Endothelial cell of umbilical vein (primary cell): ENCODE measurements around the gene CLEC16A. TPM values are rescaled to one million over a fixed set of nuclear protein-coding genes. Genes with fewer than 3 reads are reported as not detected.
"Not testable (repeated sequence)": the region's sequence is repeated elsewhere in the genome, so short reads cannot be mapped to it uniquely, and the experiment has no call there.

Experiments used
- BruUV-seq: library from RNA; stranded (reverse); fragments of 400-500 nt; replicated peaks from 2 replicates; lab custom pipeline; 2021; lab: Mats Ljungman, UMichigan
- CTCF ChIA-PET: fragments of 300-600, 350-600 bp; sonication (Branson Sonifier 250); formaldehyde crosslinking; loops from one replicate; lab custom pipeline; 2021; ENCODE audit warnings: antibody characterized with exemption, inconsistent platforms; lab: Charles Lee
- POLR2A ChIA-PET: fragments of 300-600, 350-600 bp; sonication (Branson Sonifier 250); formaldehyde crosslinking; loops from one replicate; lab custom pipeline; 2021; ENCODE audit warnings: antibody characterized with exemption, inconsistent platforms; lab: Charles Lee
- DNase-seq: peaks from one replicate; pipeline ENCODE4 v3.0.0-alpha.2; 2011; ENCODE audit warnings: low read depth, low spot score
- FAIRE-seq: peaks from 2 replicates; lab custom pipeline; 2011; peaks lifted over from hg19 to GRCh38; lab: Jason Lieb, UNC
- H2AFZ ChIP-seq: 2 replicates; pipeline ENCODE4 v1.6.0; 2012; ENCODE audit warnings: low read depth, low read length, control low read depth, inconsistent platforms
- H3K27ac ChIP-seq: 2 replicates; pipeline ENCODE4 v1.5.1; 2011; ENCODE audit warnings: low read depth, mild to moderate bottlenecking, control low read depth, low read length, moderate library complexity; ENCODE audit not compliant: insufficient read depth
- H3K27me3 ChIP-seq, 2 experiments: 2 replicates each; pipeline versions ENCODE4 v1.6.0 to v1.6.1; 2011; ENCODE audit warnings: low read length in 2 of 2, mixed read lengths in 1 of 2; ENCODE audit not compliant: control insufficient read depth in 2 of 2, insufficient read depth in 2 of 2
- H3K36me3 ChIP-seq, 2 experiments: 2 replicates in 1 of 2; 3 replicates in 1 of 2; pipeline ENCODE4 v1.5.1; 2011; ENCODE audit warnings: low read length in 2 of 2, mild to moderate bottlenecking in 1 of 2, moderate library complexity in 1 of 2; ENCODE audit not compliant: control insufficient read depth in 2 of 2, insufficient read depth in 2 of 2; ENCODE audit errors: extremely low read depth in 1 of 2
- H3K4me1 ChIP-seq: 3 replicates; pipeline ENCODE4 v1.5.1; 2011; ENCODE audit warnings: mild to moderate bottlenecking, low read length; ENCODE audit not compliant: control insufficient read depth, insufficient read depth; ENCODE audit errors: extremely low read depth
- H3K4me2 ChIP-seq: 2 replicates; pipeline ENCODE4 v1.6.1; 2011; ENCODE audit warnings: low read length, control low read depth, mixed read lengths; ENCODE audit not compliant: insufficient read depth
- H3K4me3 ChIP-seq, 3 experiments: fragments of 200-600 bp in 1 of 3; sonication (generic), shearing (Covaris generic) in 1 of 3; replicated peaks in 1 of 3; 2 replicates each; pipeline ENCODE4 v1.5.1; 2011 to 2016; ENCODE audit warnings: control low read depth in 3 of 3, low read length in 3 of 3, mild to moderate bottlenecking in 2 of 3, inconsistent platforms in 1 of 3, low read depth in 1 of 3, moderate library complexity in 1 of 3; ENCODE audit not compliant: insufficient read depth in 1 of 3
- H3K79me2 ChIP-seq: 2 replicates; pipeline ENCODE4 v1.6.0; 2012; ENCODE audit warnings: low read length, inconsistent platforms; ENCODE audit not compliant: control insufficient read depth, insufficient read depth
- H3K9ac ChIP-seq: replicated peaks from 2 replicates; pipeline ENCODE3; 2011; ENCODE audit warnings: low read length, control low read depth; ENCODE audit not compliant: insufficient read depth; ENCODE audit errors: extremely low read depth
- H3K9me1 ChIP-seq: replicated peaks from 3 replicates; pipeline ENCODE4 v1.6.0; 2011; ENCODE audit warnings: mild to moderate bottlenecking, low read length; ENCODE audit not compliant: control insufficient read depth, insufficient read depth; ENCODE audit errors: extremely low read depth
- H3K9me3 ChIP-seq: replicated peaks from 2 replicates; pipeline ENCODE4 v1.5.1; 2012; ENCODE audit warnings: low read length, inconsistent platforms; ENCODE audit not compliant: control insufficient read depth, insufficient read depth
- H4K20me1 ChIP-seq: replicated peaks from 2 replicates; pipeline ENCODE3; 2011; ENCODE audit warnings: mild to moderate bottlenecking, low read length; ENCODE audit not compliant: control insufficient read depth, insufficient read depth; ENCODE audit errors: extremely low read depth
- EZH2 ChIP-seq: IDR thresholded peaks from 2 replicates; pipeline ENCODE4 v1.6.1; 2012; ENCODE audit warnings: borderline replicate concordance, low read depth, mild to moderate bottlenecking, moderate library complexity, low read length, inconsistent platforms; ENCODE audit not compliant: severe bottlenecking
- FOS ChIP-seq: IDR thresholded peaks from 2 replicates; pipeline ENCODE4 v1.6.1; 2011; ENCODE audit warnings: mild to moderate bottlenecking, low read length, moderate library complexity, borderline replicate concordance; ENCODE audit not compliant: insufficient read depth
- GATA2 ChIP-seq: IDR thresholded peaks from 2 replicates; pipeline ENCODE4 v1.7.0; 2011; ENCODE audit warnings: low read depth, mild to moderate bottlenecking, moderate library complexity, mixed read lengths, low read length; ENCODE audit not compliant: insufficient read length, insufficient read depth
- JUN ChIP-seq: IDR thresholded peaks from 2 replicates; pipeline ENCODE4 v1.6.1; 2011; ENCODE audit warnings: borderline replicate concordance, low read depth; ENCODE audit not compliant: insufficient read length, insufficient read depth
- MYC ChIP-seq: IDR thresholded peaks from one replicate; pipeline ENCODE4 v1.6.1; 2011; ENCODE audit warnings: mild to moderate bottlenecking, low read depth, low read length
- POLR2A ChIP-seq: IDR thresholded peaks from 2 replicates; pipeline ENCODE4 v1.6.1; 2012; ENCODE audit warnings: low read depth, mild to moderate bottlenecking, control low read depth, low read length
- POLR2AphosphoS5 ChIP-seq: IDR thresholded peaks from 2 replicates; pipeline ENCODE4 v1.6.1; 2012; ENCODE audit warnings: low read depth, mild to moderate bottlenecking, control low read depth, low read length, moderate library complexity; ENCODE audit not compliant: insufficient read depth
- dilution Hi-C: fragments of 300-500 bp; cut with MboI; formaldehyde crosslinking; loops from one replicate; pipeline ENCODE4 v1.15.0; 2019; ENCODE audit warnings: low sequenced_read_pairs; ENCODE audit not compliant: extremely low pct_ligation_motif_present
- intact Hi-C: fragments of 100-400 bp; cut with micrococcal nuclease; formaldehyde crosslinking; loops from one replicate; pipeline ENCODE4 v1.10.0; 2022
- polyA plus RNA-seq, 4 experiments: library from polyadenylated mRNA; depleted of rRNA in 3 of 4; stranded (reverse) in 3 of 4; unstranded in 1 of 4; fragments of >200 nt; gene quantifications; 2 replicates each; pipeline versions ENCODE4 v1.2.1 to v1.2.3, GENCODE V29; 2011 to 2012; ENCODE audit warnings: missing spikeins in 1 of 4
- total RNA-seq: library from RNA; stranded (reverse); gene quantifications from 2 replicates; pipeline ENCODE4 v1.2.3, GENCODE V29; 2021
- TF ChIP-seq, protein P1 (sequence below), 2 donors: IDR thresholded peaks; 1 replicate in 1 of 2; 2 replicates in 1 of 2; pipeline ENCODE4 v1.5.1; 2011; ENCODE audit warnings: low read length in 2 of 2, mild to moderate bottlenecking in 2 of 2, moderate library complexity in 2 of 2, control low read depth in 1 of 2, inconsistent platforms in 1 of 2, low read depth in 1 of 2; ENCODE audit not compliant: insufficient read depth in 1 of 2; ENCODE audit errors: extremely low read depth in 1 of 2
- TF ChIP-seq, protein P2 (sequence below): IDR thresholded peaks from 2 replicates; pipeline ENCODE4 v1.6.1; 2011; ENCODE audit not compliant: insufficient read depth, insufficient read length

CLEC16A gene
- total and polyA plus RNA-seq, 2 donors (not counting 3 experiments of a cell fraction or from before 2014, with no cell fraction given) = 11.4 to 23.3 TPM

GRCh38 chr16:10923650-10924214 lies 20.6 kb upstream of the CLEC16A start:
- no peaks in the 10 kb centered on the region for H3K27me3 ChIP-seq
- intact Hi-C loops (no loop called here), dilution Hi-C loops (no loop called here)
- no peaks in the 10 kb centered on the region for H3K79me2 ChIP-seq
- H4K20me1 ChIP-seq = no peaks in the 10 kb centered on the region
- H3K9me3 ChIP-seq = no peaks in the 10 kb centered on the region
- no peak for DNase-seq
- no peak overlapping the region for H2AFZ ChIP-seq
- no peak overlapping the region for H3K27ac ChIP-seq
- BruUV-seq = no TSS peak
- ChIA-PET POLR2A (no interaction called here), CTCF (no interaction called here)
- no peaks in the 10 kb centered on the region for H3K4me1 ChIP-seq
- H3K4me3 ChIP-seq = no peak overlapping the region
- no peak overlapping the region for H3K9ac ChIP-seq
- peaks cover 0 to 7% of the 10 kb centered on the region in 2 experiments for H3K36me3 ChIP-seq
- H3K4me2 ChIP-seq = no peak overlapping the region
- TF ChIP-seq POLR2AphosphoS5 (no peak), GATA2 (no peak), FOS (no peak), EZH2 (no peak), JUN (no peak), MYC (no peak), POLR2A (no peak)
- TF ChIP-seq, protein P1, sequence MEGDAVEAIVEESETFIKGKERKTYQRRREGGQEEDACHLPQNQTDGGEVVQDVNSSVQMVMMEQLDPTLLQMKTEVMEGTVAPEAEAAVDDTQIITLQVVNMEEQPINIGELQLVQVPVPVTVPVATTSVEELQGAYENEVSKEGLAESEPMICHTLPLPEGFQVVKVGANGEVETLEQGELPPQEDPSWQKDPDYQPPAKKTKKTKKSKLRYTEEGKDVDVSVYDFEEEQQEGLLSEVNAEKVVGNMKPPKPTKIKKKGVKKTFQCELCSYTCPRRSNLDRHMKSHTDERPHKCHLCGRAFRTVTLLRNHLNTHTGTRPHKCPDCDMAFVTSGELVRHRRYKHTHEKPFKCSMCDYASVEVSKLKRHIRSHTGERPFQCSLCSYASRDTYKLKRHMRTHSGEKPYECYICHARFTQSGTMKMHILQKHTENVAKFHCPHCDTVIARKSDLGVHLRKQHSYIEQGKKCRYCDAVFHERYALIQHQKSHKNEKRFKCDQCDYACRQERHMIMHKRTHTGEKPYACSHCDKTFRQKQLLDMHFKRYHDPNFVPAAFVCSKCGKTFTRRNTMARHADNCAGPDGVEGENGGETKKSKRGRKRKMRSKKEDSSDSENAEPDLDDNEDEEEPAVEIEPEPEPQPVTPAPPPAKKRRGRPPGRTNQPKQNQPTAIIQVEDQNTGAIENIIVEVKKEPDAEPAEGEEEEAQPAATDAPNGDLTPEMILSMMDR (IDR thresholded peaks at IDR 0.05; ENCODE audit: extremely low read depth in 1 of 2, insufficient read depth in 1 of 2, low read depth in 1 of 2, low read length in 2 of 2) = no peak
- TF ChIP-seq, protein P2, sequence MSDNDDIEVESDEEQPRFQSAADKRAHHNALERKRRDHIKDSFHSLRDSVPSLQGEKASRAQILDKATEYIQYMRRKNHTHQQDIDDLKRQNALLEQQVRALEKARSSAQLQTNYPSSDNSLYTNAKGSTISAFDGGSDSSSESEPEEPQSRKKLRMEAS = no peak
- no peak for FAIRE-seq
- no peaks in the 10 kb centered on the region for H3K9me1 ChIP-seq

DNA sequence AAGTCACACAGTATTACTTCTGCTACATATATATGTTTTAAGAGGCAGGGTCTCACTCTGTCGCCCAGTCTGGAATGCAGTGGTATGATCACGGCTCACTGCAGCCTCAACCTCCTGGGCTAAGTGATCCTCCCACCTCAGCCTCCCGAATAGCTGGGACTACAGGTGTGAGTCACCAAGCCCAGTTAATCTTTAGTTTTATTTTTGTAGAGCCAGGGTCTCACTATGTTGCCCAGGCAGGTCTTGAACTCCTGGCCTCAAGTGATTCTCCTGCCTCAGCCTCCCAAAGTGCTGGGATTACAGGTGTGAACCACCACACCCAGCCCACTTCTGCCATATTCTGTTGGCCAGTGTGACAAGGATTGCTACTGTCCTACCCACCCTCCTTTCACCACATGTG lies 19.1 kb upstream of the CLEC16A start:
- H3K4me2 ChIP-seq, H3K9ac ChIP-seq, H3K9me3 ChIP-seq, H3K4me1 ChIP-seq, FAIRE-seq, H3K4me3 ChIP-seq, dilution Hi-C loops, DNase-seq, H2AFZ ChIP-seq, H3K79me2 ChIP-seq, CTCF ChIA-PET, POLR2A ChIA-PET, H3K27ac ChIP-seq, H3K9me1 ChIP-seq, BruUV-seq, H3K27me3 ChIP-seq, H4K20me1 ChIP-seq, intact Hi-C loops: not testable (repeated sequence)
- peaks cover 0 to 13% of the 10 kb centered on the region in 2 experiments for H3K36me3 ChIP-seq
